ENCODE measurements around the gene MRPL36.
"Not testable (repeated sequence)": the region's sequence is repeated elsewhere in the genome, so short reads cannot be mapped to it uniquely, and the experiment has no call there.

The MRPL36 gene

GRCh38 chr5:1815881-1816292, 16.2 kb upstream of the MRPL36 start:
- in situ Hi-C loops (cut with MboI; ENCODE audit: low sequenced_read_pairs) = no loop called here

- in situ Hi-C loops (cut with MboI; ENCODE audit: low sequenced_read_pairs) = no loop called here
Observed at GRCh38 chr5:1815071-1815786, 15.6 kb upstream of the MRPL36 start.

- in situ Hi-C loops (cut with MboI; ENCODE audit: low sequenced_read_pairs) = no loop called here
Observed at GRCh38 chr5:1814183-1815020, 14.8 kb upstream of the MRPL36 start.

GRCh38 chr5:1810581-1811101, 11.0 kb upstream of the MRPL36 start:
- in situ Hi-C loops (cut with MboI; ENCODE audit: low sequenced_read_pairs) = no loop called here

- in situ Hi-C loops (cut with MboI; ENCODE audit: low sequenced_read_pairs) = no loop called here
Observed at GRCh38 chr5:1809416-1810035, 9.9 kb upstream of the MRPL36 start.

GRCh38 chr5:1808439-1808838, 8.8 kb upstream of the MRPL36 start:
- in situ Hi-C loops (cut with MboI; ENCODE audit: low sequenced_read_pairs) = no loop called here

GRCh38 chr5:1807451-1808185, 8.0 kb upstream of the MRPL36 start:
- in situ Hi-C loops (cut with MboI; ENCODE audit: low sequenced_read_pairs) = no loop called here

GRCh38 chr5:1806974-1807373, 7.3 kb upstream of the MRPL36 start:
- in situ Hi-C loops (cut with MboI; ENCODE audit: low sequenced_read_pairs) = no loop called here

- in situ Hi-C loops (cut with MboI; ENCODE audit: low sequenced_read_pairs) = no loop called here
Observed at GRCh38 chr5:1806199-1806598, 6.6 kb upstream of the MRPL36 start.

GRCh38 chr5:1805736-1806135, 6.1 kb upstream of the MRPL36 start:
- in situ Hi-C loops (cut with MboI; ENCODE audit: low sequenced_read_pairs) = no loop called here

GRCh38 chr5:1805326-1805725, 5.7 kb upstream of the MRPL36 start:
- in situ Hi-C loops (cut with MboI; ENCODE audit: low sequenced_read_pairs) = no loop called here

- in situ Hi-C loops (cut with MboI; ENCODE audit: low sequenced_read_pairs) = no loop called here
Observed at GRCh38 chr5:1804001-1804690, 4.5 kb upstream of the MRPL36 start.

- in situ Hi-C loops (cut with MboI; ENCODE audit: low sequenced_read_pairs) = no loop called here
Observed at GRCh38 chr5:1803192-1803591, 3.6 kb upstream of the MRPL36 start.

- in situ Hi-C loops (cut with MboI; ENCODE audit: low sequenced_read_pairs) = no loop called here
Observed at GRCh38 chr5:1801967-1802295, 2.3 kb upstream of the MRPL36 start.

GRCh38 chr5:1801222-1801966, 1.8 kb upstream of the MRPL36 start, which contains the start of gene NDUFS6:
Gene NDUFS6 (plus strand): TSS chr5:1801407. CDS start chr5:1801418, 11 bp downstream.
- in situ Hi-C loops (cut with MboI; ENCODE audit: low sequenced_read_pairs) = no loop called here

- in situ Hi-C loops (cut with MboI; ENCODE audit: low sequenced_read_pairs) = no loop called here
Observed at GRCh38 chr5:1800472-1801221, 1.0 kb upstream of the MRPL36 start.

GRCh38 chr5:1799110-1799601, 481 bp downstream of the MRPL36 start:
- in situ Hi-C loops (cut with MboI; ENCODE audit: low sequenced_read_pairs) = no loop called here

GRCh38 chr5:1798589-1798988, 1.0 kb downstream of the MRPL36 start:
- in situ Hi-C loops (cut with MboI; ENCODE audit: low sequenced_read_pairs) = not testable (repeated sequence)

- in situ Hi-C loops (cut with MboI; ENCODE audit: low sequenced_read_pairs) = no loop called here
Observed at GRCh38 chr5:1797855-1798254, 1.8 kb downstream of the MRPL36 start.

All from HL-60/S4 treated with retinoic acid at 250 ng/mL for 4 days and 3 days (cell line).